Activated CD4-positive, alpha-beta T cell treated with anti-CD3 and anti-CD28 coated beads, Interleukin-2, amount 10 ng/mL, durations not matched to agents 7 days and 5 days (primary cell): ENCODE measurements around the gene FRMD8. TPM values are rescaled to one million over a fixed set of nuclear protein-coding genes. Genes with fewer than 3 reads are reported as not detected.

Experiments used
- CTCF ChIA-PET: fragments of 350-600 bp; sonication (Branson Sonifier 250); formaldehyde crosslinking; loops from one replicate; lab custom pipeline; 2021; ENCODE audit warnings: antibody characterized with exemption; lab: Charles Lee
- POLR2A ChIA-PET: fragments of 350-600 bp; sonication (Branson Sonifier 250); formaldehyde crosslinking; loops from one replicate; lab custom pipeline; 2021; ENCODE audit warnings: antibody characterized with exemption; lab: Charles Lee
- DNase-seq: peaks from one replicate; pipeline ENCODE4 v3.0.0-alpha.2; 2020
- H3K27ac Mint-ChIP-seq: one replicate; pipeline ENCODE4 v1.8.0; 2021; ENCODE audit warnings: mild to moderate bottlenecking, moderate library complexity, mixed read lengths
- H3K27me3 Mint-ChIP-seq: one replicate; pipeline ENCODE4 v1.8.0; 2021; ENCODE audit warnings: mixed read lengths
- H3K36me3 Mint-ChIP-seq: one replicate; pipeline ENCODE4 v1.8.0; 2021; ENCODE audit warnings: low read depth, mixed read lengths
- H3K4me1 Mint-ChIP-seq: one replicate; pipeline ENCODE4 v1.8.0; 2021; ENCODE audit warnings: mixed read lengths
- H3K4me3 Mint-ChIP-seq: one replicate; pipeline ENCODE4 v1.8.0; 2021; ENCODE audit warnings: mild to moderate bottlenecking, moderate library complexity, mixed read lengths
- H3K9me3 Mint-ChIP-seq: one replicate; pipeline ENCODE4 v1.8.0; 2021; ENCODE audit warnings: mixed read lengths
- total RNA-seq, 2 experiments: library from RNA; stranded (reverse); gene quantifications; one replicate each; pipeline ENCODE4 v1.2.3, GENCODE V29; 2021

FRMD8 gene
- total RNA-seq, 2 experiments from 2014 or later: 49.5 to 52.1 TPM

GRCh38 chr11:65396769-65397745 lies 10.6 kb downstream of the FRMD8 start:
- Mint-ChIP-seq H3K27ac (no peak overlapping the region), H3K9me3 (no peaks in the 10 kb centered on the region), H3K4me1 (no peaks in the 10 kb centered on the region), H3K4me3 (peak overlapping the region; percentile 7), H3K36me3 (peaks cover 21% of the 10 kb centered on the region), H3K27me3 (no peaks in the 10 kb centered on the region)
- DNase-seq: no peak
- ChIA-PET CTCF (interaction anchor here (0.7 to 1.7 kb wide), 2 partner anchors 8 to 66 kb away, joined by 3 to 6 read pairs; no protein-coding TSS in a partner anchor), POLR2A (no interaction called here)

GRCh38 chr11:65398362-65398910 lies 12.0 kb downstream of the FRMD8 start:
- Mint-ChIP-seq H3K4me1 (peaks cover 2% of the 10 kb centered on the region), H3K27me3 (no peaks in the 10 kb centered on the region), H3K4me3 (no peak overlapping the region), H3K9me3 (no peaks in the 10 kb centered on the region), H3K36me3 (peaks cover 17% of the 10 kb centered on the region), H3K27ac (no peak overlapping the region)
- DNase-seq: no peak
- POLR2A ChIA-PET: no interaction called here
- CTCF ChIA-PET: interaction anchor here (0.6 to 1.0 kb wide), 2 partner anchors 17 to 336 kb away, joined by 3 to 5 read pairs; no protein-coding TSS in a partner anchor

GRCh38 chr11:65399249-65399648 lies 12.8 kb downstream of the FRMD8 start:
- CTCF ChIA-PET: interaction anchor here (1.7 kb wide), 1 partner anchor 16 kb away, joined by 6 read pairs; no protein-coding TSS in a partner anchor
- Mint-ChIP-seq H3K4me1 (peaks cover 6% of the 10 kb centered on the region), H3K4me3 (no peak overlapping the region), H3K27me3 (no peaks in the 10 kb centered on the region), H3K27ac (no peak overlapping the region), H3K36me3 (peaks cover 14% of the 10 kb centered on the region), H3K9me3 (no peaks in the 10 kb centered on the region)
- no peak for DNase-seq
- POLR2A ChIA-PET: no interaction called here

GRCh38 chr11:65399845-65400244 lies 13.4 kb downstream of the FRMD8 start:
- H3K27me3 Mint-ChIP-seq: no peaks in the 10 kb centered on the region
- no peak overlapping the region for H3K4me3 Mint-ChIP-seq
- peaks cover 6% of the 10 kb centered on the region for H3K4me1 Mint-ChIP-seq
- no peaks in the 10 kb centered on the region for H3K9me3 Mint-ChIP-seq
- no peak for DNase-seq
- no peak overlapping the region for H3K27ac Mint-ChIP-seq
- ChIA-PET POLR2A (no interaction called here), CTCF (interaction anchor here (1.7 kb wide), 1 partner anchor 16 kb away, joined by 6 read pairs; no protein-coding TSS in a partner anchor)
- peaks cover 14% of the 10 kb centered on the region for H3K36me3 Mint-ChIP-seq

GRCh38 chr11:65400307-65401072 lies 14.1 kb downstream of the FRMD8 start:
- H3K36me3 Mint-ChIP-seq: peaks cover 14% of the 10 kb centered on the region
- H3K27ac Mint-ChIP-seq: no peak overlapping the region
- H3K9me3 Mint-ChIP-seq: no peaks in the 10 kb centered on the region

GRCh38 chr11:65401073-65401802 lies 14.8 kb downstream of the FRMD8 start:
- H3K27me3 Mint-ChIP-seq: no peaks in the 10 kb centered on the region
- H3K9me3 Mint-ChIP-seq: no peaks in the 10 kb centered on the region
- CTCF ChIA-PET: interaction anchor here (0.6 to 0.9 kb wide), 4 partner anchors 9 to 67 kb away, joined by 3 to 4 read pairs (median 3); no protein-coding TSS in a partner anchor
- DNase-seq: no peak
- peaks cover 6% of the 10 kb centered on the region for H3K4me1 Mint-ChIP-seq
- POLR2A ChIA-PET: no interaction called here
- H3K4me3 Mint-ChIP-seq: no peak overlapping the region
- H3K36me3 Mint-ChIP-seq: peaks cover 14% of the 10 kb centered on the region
- no peak overlapping the region for H3K27ac Mint-ChIP-seq

More at GRCh38 chr11:65400307-65401072, 14.1 kb downstream of the FRMD8 start:
- ChIA-PET POLR2A (no interaction called here), CTCF (interaction anchor here (0.6 to 1.7 kb wide), 3 partner anchors 12 to 16 kb away, joined by 3 to 6 read pairs (median 3); no protein-coding TSS in a partner anchor)
- Mint-ChIP-seq H3K4me3 (no peak overlapping the region), H3K4me1 (peaks cover 6% of the 10 kb centered on the region), H3K27me3 (no peaks in the 10 kb centered on the region)
- DNase-seq: no peak

- ChIA-PET CTCF (interaction anchor here (0.6 to 1.0 kb wide), 3 partner anchors 10 to 192 kb away, joined by 3 to 4 read pairs (median 3); no protein-coding TSS in a partner anchor), POLR2A (no interaction called here)
- H3K4me3 Mint-ChIP-seq: no peak overlapping the region
- no peak overlapping the region for H3K27ac Mint-ChIP-seq
- no peak for DNase-seq
- peaks cover 14% of the 10 kb centered on the region for H3K36me3 Mint-ChIP-seq
- H3K9me3 Mint-ChIP-seq: no peaks in the 10 kb centered on the region
- no peaks in the 10 kb centered on the region for H3K27me3 Mint-ChIP-seq
- H3K4me1 Mint-ChIP-seq: peaks cover 6% of the 10 kb centered on the region
These were observed 15.4 kb downstream of the FRMD8 start for GRCh38 chr11:65401803-65402248.

- no peaks in the 10 kb centered on the region for H3K9me3 Mint-ChIP-seq
- H3K27ac Mint-ChIP-seq: no peak overlapping the region
- no peak for DNase-seq
- CTCF ChIA-PET: interaction anchor here (1.0 kb wide), 1 partner anchor 191 kb away, joined by 3 read pairs; no protein-coding TSS in a partner anchor
- H3K36me3 Mint-ChIP-seq: peaks cover 10% of the 10 kb centered on the region
- peaks cover 6% of the 10 kb centered on the region for H3K4me1 Mint-ChIP-seq
- POLR2A ChIA-PET: no interaction called here
- H3K4me3 Mint-ChIP-seq: no peak overlapping the region
- H3K27me3 Mint-ChIP-seq: no peaks in the 10 kb centered on the region
These were observed 16.4 kb downstream of the FRMD8 start for GRCh38 chr11:65402790-65403189.

GRCh38 chr11:65403607-65404121 lies 17.2 kb downstream of the FRMD8 start:
- H3K36me3 Mint-ChIP-seq: peaks cover 12% of the 10 kb centered on the region
- H3K27ac Mint-ChIP-seq: no peak overlapping the region
- POLR2A ChIA-PET: no interaction called here
- no peaks in the 10 kb centered on the region for H3K27me3 Mint-ChIP-seq
- H3K4me1 Mint-ChIP-seq: peaks cover 6% of the 10 kb centered on the region
- CTCF ChIA-PET: interaction anchor here (2.6 kb wide), 1 partner anchor 12 kb away, joined by 13 read pairs; no protein-coding TSS in a partner anchor
- DNase-seq: no peak
- H3K4me3 Mint-ChIP-seq: no peak overlapping the region
- H3K9me3 Mint-ChIP-seq: no peaks in the 10 kb centered on the region

GRCh38 chr11:65404210-65404609 lies 17.8 kb downstream of the FRMD8 start:
- Mint-ChIP-seq H3K4me3 (no peak overlapping the region), H3K9me3 (no peaks in the 10 kb centered on the region), H3K4me1 (peaks cover 6% of the 10 kb centered on the region), H3K27me3 (no peaks in the 10 kb centered on the region), H3K27ac (no peak overlapping the region), H3K36me3 (peaks cover 16% of the 10 kb centered on the region)
- CTCF ChIA-PET: interaction anchor here (0.6 to 2.6 kb wide), 4 partner anchors 10 to 106 kb away, joined by 3 to 13 read pairs (median 3); no protein-coding TSS in a partner anchor
- POLR2A ChIA-PET: no interaction called here
- no peak for DNase-seq

GRCh38 chr11:65404638-65405339 lies 18.4 kb downstream of the FRMD8 start:
- Mint-ChIP-seq H3K27me3 (no peaks in the 10 kb centered on the region), H3K9me3 (no peaks in the 10 kb centered on the region), H3K4me1 (peaks cover 6% of the 10 kb centered on the region), H3K27ac (no peak overlapping the region), H3K36me3 (peaks cover 18% of the 10 kb centered on the region), H3K4me3 (no peak overlapping the region)
- ChIA-PET POLR2A (no interaction called here), CTCF (interaction anchor here (0.6 to 2.6 kb wide), 7 partner anchors 9 to 307 kb away, joined by 3 to 13 read pairs (median 3); partner anchors contain the start of gene KAT5)
- DNase-seq: no peak
